ENCODE data around the gene EEF1A2.
A peak's percentile ranks its signal among the peaks of the same experiment; 100 is the strongest.

Gene EEF1A2

GRCh38 chr20:63536997-63537524 lies 38.2 kb upstream of the EEF1A2 start, which contains the start of gene PTK6:
PTK6 (minus strand) TSS chr20:63537376; CDS start chr20:63537314, 62 bp downstream.
- peak within 1 kb of the TSS; percentile 59 for H3K4me3 ChIP-seq (ENCODE audit: low read depth, low read length)
- TF ChIP-seq, protein P1, sequence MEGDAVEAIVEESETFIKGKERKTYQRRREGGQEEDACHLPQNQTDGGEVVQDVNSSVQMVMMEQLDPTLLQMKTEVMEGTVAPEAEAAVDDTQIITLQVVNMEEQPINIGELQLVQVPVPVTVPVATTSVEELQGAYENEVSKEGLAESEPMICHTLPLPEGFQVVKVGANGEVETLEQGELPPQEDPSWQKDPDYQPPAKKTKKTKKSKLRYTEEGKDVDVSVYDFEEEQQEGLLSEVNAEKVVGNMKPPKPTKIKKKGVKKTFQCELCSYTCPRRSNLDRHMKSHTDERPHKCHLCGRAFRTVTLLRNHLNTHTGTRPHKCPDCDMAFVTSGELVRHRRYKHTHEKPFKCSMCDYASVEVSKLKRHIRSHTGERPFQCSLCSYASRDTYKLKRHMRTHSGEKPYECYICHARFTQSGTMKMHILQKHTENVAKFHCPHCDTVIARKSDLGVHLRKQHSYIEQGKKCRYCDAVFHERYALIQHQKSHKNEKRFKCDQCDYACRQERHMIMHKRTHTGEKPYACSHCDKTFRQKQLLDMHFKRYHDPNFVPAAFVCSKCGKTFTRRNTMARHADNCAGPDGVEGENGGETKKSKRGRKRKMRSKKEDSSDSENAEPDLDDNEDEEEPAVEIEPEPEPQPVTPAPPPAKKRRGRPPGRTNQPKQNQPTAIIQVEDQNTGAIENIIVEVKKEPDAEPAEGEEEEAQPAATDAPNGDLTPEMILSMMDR (IDR thresholded peaks at IDR 0.05; ENCODE audit: insufficient read depth, low read depth, low read length, missing control alignments), result no peak
- DNase-seq (ENCODE audit: low read depth), result peak; percentile 72

DNA sequence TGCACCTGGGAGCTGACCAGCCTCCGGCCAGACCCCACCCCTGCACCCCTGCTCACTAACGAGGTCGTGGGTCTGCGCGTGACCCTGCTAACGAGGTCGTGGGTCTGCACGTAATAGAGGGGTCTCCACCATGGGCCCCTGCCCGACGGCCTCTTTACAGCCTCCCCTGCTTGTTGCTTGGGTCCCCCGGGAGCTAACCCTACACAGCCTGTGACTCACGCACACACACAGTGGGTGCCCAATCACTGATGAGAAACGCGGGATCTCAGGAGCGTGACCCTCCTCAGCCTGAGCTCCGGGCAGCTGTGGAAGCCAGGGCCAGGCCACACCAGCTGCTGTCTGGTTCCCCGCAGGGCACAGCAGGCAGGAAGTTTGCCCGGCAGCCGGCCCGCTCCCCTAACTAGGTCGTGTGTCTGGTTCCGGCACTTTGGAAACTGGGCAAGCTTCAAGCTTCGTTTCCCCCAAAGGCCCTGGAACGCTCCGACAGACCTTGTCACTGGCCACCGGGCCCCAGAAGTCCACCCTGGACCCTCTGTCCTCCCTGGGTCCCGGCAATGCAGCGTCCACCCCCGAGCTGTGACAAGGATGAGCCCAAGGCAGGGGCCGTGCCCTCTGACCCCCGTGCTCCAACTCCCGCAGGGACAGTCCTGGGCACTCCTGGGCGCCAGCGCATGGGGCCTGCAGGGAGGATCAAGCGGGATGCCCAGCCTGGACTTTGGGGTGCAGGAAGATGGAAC lies 37.5 kb upstream of the EEF1A2 start:
- DNase-seq (ENCODE audit: low read depth), result no peak
- TF ChIP-seq, protein P1 (IDR thresholded peaks at IDR 0.05; ENCODE audit: insufficient read depth, low read depth, low read length, missing control alignments), result no peak
- peak overlapping the region; percentile 59 for H3K4me3 ChIP-seq (ENCODE audit: low read depth, low read length)

DNA sequence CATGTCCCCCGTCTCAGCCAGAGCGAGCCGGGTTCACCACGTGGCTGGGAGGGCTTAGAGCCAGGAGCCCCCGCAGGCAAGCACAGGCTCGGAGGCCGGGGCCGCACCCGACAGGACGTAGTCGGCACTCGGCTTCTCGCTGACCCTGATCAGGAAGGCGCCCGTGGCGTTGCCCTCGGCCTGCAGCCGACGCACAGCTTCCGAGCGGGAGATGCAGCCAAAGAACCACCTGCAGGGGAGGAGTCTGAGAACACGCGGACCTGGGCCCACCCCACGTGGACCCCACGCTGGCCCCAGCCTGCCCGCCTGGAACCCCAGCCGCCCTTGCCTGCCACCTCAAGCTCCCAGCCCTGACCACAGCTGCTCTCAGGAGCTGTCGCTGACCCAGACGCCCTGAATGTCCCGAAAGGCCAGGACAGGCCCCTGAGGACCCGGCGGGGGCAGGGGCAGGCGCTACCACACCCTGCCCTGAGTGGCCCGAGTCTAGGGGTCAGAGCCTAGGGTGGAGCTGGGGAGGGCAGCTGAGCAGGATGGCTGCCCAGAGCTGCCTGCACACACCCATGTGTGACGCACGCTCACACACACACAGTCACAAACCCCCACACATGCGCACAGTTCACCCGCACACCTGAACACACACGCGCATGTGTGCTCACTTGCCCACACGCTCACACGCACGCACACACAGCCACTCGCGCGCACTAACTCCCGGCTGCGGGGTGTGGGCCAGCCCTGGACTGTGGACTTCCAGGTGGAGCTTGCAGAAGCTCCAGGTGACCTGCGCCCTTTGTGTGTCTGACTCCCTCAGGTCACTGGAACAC lies 36.2 kb upstream of the EEF1A2 start:
- no peak for DNase-seq (ENCODE audit: low read depth)
- TF ChIP-seq, protein P1 (IDR thresholded peaks at IDR 0.05; ENCODE audit: insufficient read depth, low read depth, low read length, missing control alignments), result no peak
- no peak overlapping the region for H3K4me3 ChIP-seq (ENCODE audit: low read depth, low read length)

DNA sequence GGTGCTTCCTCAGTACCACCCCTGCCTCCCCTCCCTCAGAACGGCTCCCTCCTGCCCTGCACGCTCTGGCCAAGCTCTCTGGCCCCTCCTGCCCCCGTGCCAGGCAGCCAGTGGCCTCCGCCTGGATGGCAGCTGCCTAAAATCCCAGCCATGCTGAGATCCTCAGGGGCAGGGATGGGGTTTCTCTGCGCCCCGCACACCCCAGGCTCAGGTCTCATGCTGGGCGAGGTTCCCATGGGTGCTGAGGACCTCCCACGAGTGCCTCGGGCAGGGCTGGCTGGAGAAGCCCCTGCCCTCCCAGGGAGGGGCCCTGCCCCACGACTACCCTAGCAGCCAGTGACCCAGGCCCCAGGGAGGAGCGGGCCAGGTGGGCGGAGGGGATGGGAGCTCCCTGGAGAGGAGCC lies 35.5 kb upstream of the EEF1A2 start:
- TF ChIP-seq, protein P1 (IDR thresholded peaks at IDR 0.05; ENCODE audit: insufficient read depth, low read depth, low read length, missing control alignments), result no peak
- no peak for DNase-seq (ENCODE audit: low read depth)
- H3K4me3 ChIP-seq (ENCODE audit: low read depth, low read length), result no peak overlapping the region

DNA sequence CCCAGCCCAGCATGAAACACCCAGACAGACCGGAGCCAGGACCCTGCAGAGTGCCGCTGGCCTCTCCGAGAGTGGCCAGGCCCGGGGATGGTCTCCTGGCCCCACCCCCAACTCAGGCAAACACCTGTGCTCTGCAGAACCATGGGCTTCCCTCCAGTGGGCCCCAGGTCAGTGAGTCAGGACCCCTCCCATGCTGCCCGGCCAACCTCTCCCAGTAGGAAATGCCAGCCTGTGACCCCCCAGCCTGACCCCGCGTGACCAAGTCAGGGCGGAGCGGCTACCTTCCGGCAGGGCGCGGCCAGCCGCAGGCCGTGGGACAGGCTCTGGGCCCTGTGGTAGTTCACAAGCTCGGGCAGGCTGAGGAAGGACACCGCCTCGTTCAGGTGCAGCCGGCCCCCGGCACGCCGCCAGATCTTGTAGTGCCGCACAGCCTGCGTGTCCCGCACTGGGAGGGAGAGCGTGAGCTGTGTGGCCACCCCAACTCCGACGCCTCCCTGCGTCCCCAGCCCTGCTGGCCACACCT lies 35.0 kb upstream of the EEF1A2 start:
- TF ChIP-seq, protein P1 (IDR thresholded peaks at IDR 0.05; ENCODE audit: insufficient read depth, low read depth, low read length, missing control alignments), result no peak
- no peak overlapping the region for H3K4me3 ChIP-seq (ENCODE audit: low read depth, low read length)
- DNase-seq (ENCODE audit: low read depth), result no peak

- TF ChIP-seq, protein P1 (IDR thresholded peaks at IDR 0.05; ENCODE audit: insufficient read depth, low read depth, low read length, missing control alignments), result no peak
- no peak overlapping the region for H3K4me3 ChIP-seq (ENCODE audit: low read depth, low read length)
- DNase-seq (ENCODE audit: low read depth), result no peak
These were observed 34.5 kb upstream of the EEF1A2 start for GRCh38 chr20:63533388-63533787.
